Thoracic aorta (tissue), 2 donors: ENCODE data around the gene MAP6. TPM values are rescaled to one million over a fixed set of nuclear protein-coding genes. Genes with fewer than 3 reads are reported as not detected.
A peak's percentile ranks its signal among the peaks of the same experiment; 100 is the strongest.

Experiments
- ATAC-seq: fragments of 150-250 bp; one replicate; pipeline ENCODE4 v1.8.0; 2017; ENCODE audit warnings: low read depth; ENCODE audit not compliant: insufficient number of reproducible peaks, low FRiP score
- DNase-seq: peaks from one replicate; pipeline ENCODE4 v3.0.0-alpha.2; 2020; ENCODE audit warnings: low spot score
- H3K27ac ChIP-seq, 2 donors: fragments of 200-600 bp; sonication (generic); 1 replicate in 1 of 2; 2 replicates in 1 of 2; pipeline ENCODE4 v1.5.1; 2016; ENCODE audit warnings: mild to moderate bottlenecking in 2 of 2, moderate library complexity in 2 of 2
- H3K27me3 ChIP-seq: fragments of 200-600 bp; sonication (generic); replicated peaks from 2 replicates; pipeline ENCODE4 v1.6.0; 2016; ENCODE audit warnings: mild to moderate bottlenecking; ENCODE audit not compliant: insufficient read depth
- H3K36me3 ChIP-seq: fragments of 200-600 bp; sonication (generic); one replicate; pipeline ENCODE4 v1.5.1; 2016
- H3K4me1 ChIP-seq, 2 donors: fragments of 200-600 bp; sonication (generic); 1 replicate in 1 of 2; 2 replicates in 1 of 2; pipeline versions ENCODE4 v1.5.1 to v1.6.0; 2016; ENCODE audit warnings: low read depth in 2 of 2, mild to moderate bottlenecking in 1 of 2; ENCODE audit not compliant: control insufficient read depth in 1 of 2
- H3K4me3 ChIP-seq: fragments of 200-600 bp; sonication (generic); 2 replicates; pipeline ENCODE4 v1.5.1; 2016; ENCODE audit warnings: mild to moderate bottlenecking
- H3K9me3 ChIP-seq: fragments of 200-600 bp; sonication (generic); 2 replicates; pipeline ENCODE4 v1.5.1; 2016
- total RNA-seq, 2 donors: library from RNA; depleted of rRNA; stranded (reverse); fragments of >200 nt; gene quantifications; one replicate each; pipeline versions ENCODE4 v1.1.0 to v1.2.3, GENCODE V29; 2016
- TF ChIP-seq, protein P1 (sequence below): fragments of 200-600 bp; sonication (generic); IDR thresholded peaks from one replicate; pipeline ENCODE4 v1.5.1; 2019; ENCODE audit warnings: antibody characterized with exemption

The MAP6 gene
- total RNA-seq, 2 donors from 2014 or later = 15.6 to 16.4 TPM

DNA sequence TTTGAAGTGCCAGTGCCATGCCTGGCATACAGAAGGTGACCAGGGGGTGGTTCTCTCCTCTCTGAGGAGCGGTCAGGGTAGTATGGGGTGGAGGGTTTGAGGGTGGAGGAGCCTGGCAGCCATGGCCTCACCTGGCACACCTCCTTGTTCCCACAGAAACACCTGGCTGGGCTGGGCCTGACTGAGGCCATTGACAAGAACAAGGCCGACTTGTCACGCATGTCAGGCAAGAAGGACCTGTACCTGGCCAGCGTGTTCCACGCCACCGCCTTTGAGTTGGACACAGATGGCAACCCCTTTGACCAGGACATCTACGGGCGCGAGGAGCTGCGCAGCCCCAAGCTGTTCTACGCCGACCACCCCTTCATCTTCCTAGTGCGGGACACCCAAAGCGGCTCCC lies 97.2 kb downstream of the MAP6 start:
- H3K27me3 ChIP-seq = no peaks in the 10 kb centered on the region
- ATAC-seq = no peak
- no peak overlapping the region for H3K27ac ChIP-seq
- H3K36me3 ChIP-seq = peaks cover 67% of the 10 kb centered on the region
- no peaks in the 10 kb centered on the region for H3K9me3 ChIP-seq
- TF ChIP-seq, protein P1, sequence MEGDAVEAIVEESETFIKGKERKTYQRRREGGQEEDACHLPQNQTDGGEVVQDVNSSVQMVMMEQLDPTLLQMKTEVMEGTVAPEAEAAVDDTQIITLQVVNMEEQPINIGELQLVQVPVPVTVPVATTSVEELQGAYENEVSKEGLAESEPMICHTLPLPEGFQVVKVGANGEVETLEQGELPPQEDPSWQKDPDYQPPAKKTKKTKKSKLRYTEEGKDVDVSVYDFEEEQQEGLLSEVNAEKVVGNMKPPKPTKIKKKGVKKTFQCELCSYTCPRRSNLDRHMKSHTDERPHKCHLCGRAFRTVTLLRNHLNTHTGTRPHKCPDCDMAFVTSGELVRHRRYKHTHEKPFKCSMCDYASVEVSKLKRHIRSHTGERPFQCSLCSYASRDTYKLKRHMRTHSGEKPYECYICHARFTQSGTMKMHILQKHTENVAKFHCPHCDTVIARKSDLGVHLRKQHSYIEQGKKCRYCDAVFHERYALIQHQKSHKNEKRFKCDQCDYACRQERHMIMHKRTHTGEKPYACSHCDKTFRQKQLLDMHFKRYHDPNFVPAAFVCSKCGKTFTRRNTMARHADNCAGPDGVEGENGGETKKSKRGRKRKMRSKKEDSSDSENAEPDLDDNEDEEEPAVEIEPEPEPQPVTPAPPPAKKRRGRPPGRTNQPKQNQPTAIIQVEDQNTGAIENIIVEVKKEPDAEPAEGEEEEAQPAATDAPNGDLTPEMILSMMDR = no peak
- H3K4me3 ChIP-seq = no peak overlapping the region
- DNase-seq = no peak
- peaks cover 11 to 31% of the 10 kb centered on the region in 2 donors for H3K4me1 ChIP-seq

DNA sequence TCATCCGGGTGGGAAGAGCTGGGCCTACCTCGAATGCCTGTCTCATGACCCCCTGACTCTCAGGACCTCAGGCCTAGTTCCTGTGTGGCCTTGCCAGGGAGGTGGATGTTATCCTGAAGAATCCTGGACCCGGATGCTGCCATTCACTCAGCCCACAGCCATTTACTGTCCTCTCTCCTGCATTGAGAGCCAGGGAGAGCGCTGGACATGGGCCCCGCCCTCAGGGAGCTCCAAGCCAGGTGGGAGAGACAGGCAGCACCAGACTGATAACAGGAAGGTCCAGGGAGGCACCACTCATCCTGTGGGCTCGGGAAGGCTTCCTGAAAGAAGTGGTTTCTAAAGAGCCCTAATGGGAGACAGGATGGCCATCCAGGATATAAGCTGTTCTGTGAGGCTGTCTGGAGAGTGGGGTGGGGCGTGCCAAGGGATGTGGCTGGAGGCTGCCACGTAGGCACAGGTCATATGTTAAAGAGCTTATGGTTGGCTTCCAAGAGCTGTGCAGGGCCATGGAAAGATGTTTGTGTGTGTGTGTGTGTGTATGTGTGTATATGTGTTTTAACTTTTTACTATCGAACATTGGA lies 98.2 kb downstream of the MAP6 start:
- Histone ChIP-seq H3K36me3 (peaks cover 68% of the 10 kb centered on the region), H3K4me1 (peaks cover 14 to 36% of the 10 kb centered on the region in 2 donors), H3K27ac (peak overlapping the region in 1 of 2 donors; percentile 0), H3K9me3 (no peaks in the 10 kb centered on the region), H3K27me3 (no peaks in the 10 kb centered on the region), H3K4me3 (no peak overlapping the region)
- DNase-seq (no peak), ATAC-seq (no peak)
- TF ChIP-seq, protein P1 = no peak

DNA sequence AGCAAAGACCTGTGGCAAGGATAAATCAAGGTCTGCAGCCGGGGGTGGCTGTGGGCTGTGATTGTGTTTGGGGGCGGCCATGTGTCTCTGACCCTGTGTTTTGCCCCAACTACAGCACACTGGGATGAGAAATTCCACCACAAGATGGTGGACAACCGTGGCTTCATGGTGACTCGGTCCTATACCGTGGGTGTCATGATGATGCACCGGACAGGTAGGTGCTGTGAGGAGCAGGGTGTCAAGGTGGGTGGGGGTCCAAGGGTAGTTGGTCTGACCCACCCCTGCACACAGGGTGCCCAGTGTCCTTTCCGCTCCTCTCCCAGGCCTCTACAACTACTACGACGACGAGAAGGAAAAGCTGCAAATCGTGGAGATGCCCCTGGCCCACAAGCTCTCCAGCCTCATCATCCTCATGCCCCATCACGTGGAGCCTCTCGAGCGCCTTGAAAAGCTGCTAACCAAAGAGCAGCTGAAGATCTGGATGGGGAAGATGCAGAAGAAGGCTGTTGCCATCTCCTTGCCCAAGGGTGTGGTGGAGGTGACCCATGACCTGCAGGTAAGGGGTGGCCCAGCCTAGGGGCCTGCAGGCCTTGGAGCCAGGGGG lies 100.1 kb downstream of the MAP6 start:
- TF ChIP-seq, protein P1 = no peak
- no peak overlapping the region for H3K4me3 ChIP-seq
- peak overlapping the region in 1 of 2 donors; percentile 1 for H3K27ac ChIP-seq
- H3K36me3 ChIP-seq = peaks cover 68% of the 10 kb centered on the region
- ATAC-seq (no peak), DNase-seq (no peak)
- H3K27me3 ChIP-seq = no peaks in the 10 kb centered on the region
- no peaks in the 10 kb centered on the region for H3K9me3 ChIP-seq
- H3K4me1 ChIP-seq = peaks cover 30 to 54% of the 10 kb centered on the region in 2 donors

- Histone ChIP-seq H3K9me3 (no peaks in the 10 kb centered on the region), H3K27me3 (no peaks in the 10 kb centered on the region), H3K4me3 (no peak overlapping the region), H3K36me3 (peaks cover 61% of the 10 kb centered on the region), H3K4me1 (peaks cover 31 to 58% of the 10 kb centered on the region in 2 donors), H3K27ac (peak overlapping the region in 1 of 2 donors; percentile 1)
- DNase-seq (no peak), ATAC-seq (no peak)
- TF ChIP-seq, protein P1 = no peak
These were observed 100.9 kb downstream of the MAP6 start for GRCh38 chr11:75567971-75568370.

GRCh38 chr11:75566763-75567279 lies 102.0 kb downstream of the MAP6 start:
- peaks cover 50% of the 10 kb centered on the region for H3K36me3 ChIP-seq
- peaks cover 31 to 58% of the 10 kb centered on the region in 2 donors for H3K4me1 ChIP-seq
- peak overlapping the region in 1 of 2 donors; percentile 1 for H3K27ac ChIP-seq
- no peaks in the 10 kb centered on the region for H3K27me3 ChIP-seq
- no peaks in the 10 kb centered on the region for H3K9me3 ChIP-seq
- H3K4me3 ChIP-seq = no peak overlapping the region
- TF ChIP-seq, protein P1 = no peak
- no peak for DNase-seq
- ATAC-seq = no peak
